ENCODE results near the gene CLMN. TPM values are rescaled to one million over a fixed set of nuclear protein-coding genes. Genes with fewer than 3 reads are reported as not detected.

The CLMN gene
- total and polyA plus RNA-seq, 2 of the 13 experiments (the other 11 are each of a cell fraction or from before 2014, with no cell fraction given) = 15.1 to 16.7 TPM

- TF ChIP-seq IRF2 (CRISPR knock-in tag; IDR thresholded peaks at IDR 0.05) (0 out of 2 replicates have a peak, but pooled peaks have one; percentile 28), IRX3 (CRISPR knock-in tag; IDR thresholded peaks at IDR 0.05; ENCODE audit: borderline replicate concordance, low read depth) (no peak), GATAD2A (CRISPR knock-in tag; IDR thresholded peaks at IDR 0.05) (peak; percentile 60), CREM (IDR thresholded peaks at IDR 0.05) (peak; percentile 29; the same call in 1 of the 2 replicates), CREM (CRISPR knock-in tag; IDR thresholded peaks at IDR 0.05) (no peak), PHF5A (CRISPR knock-in tag; IDR thresholded peaks at IDR 0.05; ENCODE audit: low read depth, unreplicated experiment) (no peak), SOX6 (IDR thresholded peaks at IDR 0.05) (no peak), SOX6 (CRISPR knock-in tag; IDR thresholded peaks at IDR 0.05) (peak; percentile 6; the same call in 1 of the 2 replicates), SIX1 (CRISPR knock-in tag; IDR thresholded peaks at IDR 0.05; ENCODE audit: borderline replicate concordance) (peak; percentile 30; the same call in 1 of the 2 replicates), ZFP91 (CRISPR knock-in tag; IDR thresholded peaks at IDR 0.05; ENCODE audit: borderline replicate concordance) (peak; percentile 40; the same call in 1 of the 2 replicates), ZNF674 (CRISPR knock-in tag; IDR thresholded peaks at IDR 0.05; ENCODE audit: low read depth) (no peak), HDAC6 (IDR thresholded peaks at IDR 0.05; ENCODE audit: low read depth, low read length) (no peak), ZSCAN30 (CRISPR knock-in tag; IDR thresholded peaks at IDR 0.05) (0 out of 2 replicates have a peak, but pooled peaks have one; percentile 49), JUND (CRISPR knock-in tag; IDR thresholded peaks at IDR 0.05) (no peak)
- TF ChIP-seq, protein P1, sequence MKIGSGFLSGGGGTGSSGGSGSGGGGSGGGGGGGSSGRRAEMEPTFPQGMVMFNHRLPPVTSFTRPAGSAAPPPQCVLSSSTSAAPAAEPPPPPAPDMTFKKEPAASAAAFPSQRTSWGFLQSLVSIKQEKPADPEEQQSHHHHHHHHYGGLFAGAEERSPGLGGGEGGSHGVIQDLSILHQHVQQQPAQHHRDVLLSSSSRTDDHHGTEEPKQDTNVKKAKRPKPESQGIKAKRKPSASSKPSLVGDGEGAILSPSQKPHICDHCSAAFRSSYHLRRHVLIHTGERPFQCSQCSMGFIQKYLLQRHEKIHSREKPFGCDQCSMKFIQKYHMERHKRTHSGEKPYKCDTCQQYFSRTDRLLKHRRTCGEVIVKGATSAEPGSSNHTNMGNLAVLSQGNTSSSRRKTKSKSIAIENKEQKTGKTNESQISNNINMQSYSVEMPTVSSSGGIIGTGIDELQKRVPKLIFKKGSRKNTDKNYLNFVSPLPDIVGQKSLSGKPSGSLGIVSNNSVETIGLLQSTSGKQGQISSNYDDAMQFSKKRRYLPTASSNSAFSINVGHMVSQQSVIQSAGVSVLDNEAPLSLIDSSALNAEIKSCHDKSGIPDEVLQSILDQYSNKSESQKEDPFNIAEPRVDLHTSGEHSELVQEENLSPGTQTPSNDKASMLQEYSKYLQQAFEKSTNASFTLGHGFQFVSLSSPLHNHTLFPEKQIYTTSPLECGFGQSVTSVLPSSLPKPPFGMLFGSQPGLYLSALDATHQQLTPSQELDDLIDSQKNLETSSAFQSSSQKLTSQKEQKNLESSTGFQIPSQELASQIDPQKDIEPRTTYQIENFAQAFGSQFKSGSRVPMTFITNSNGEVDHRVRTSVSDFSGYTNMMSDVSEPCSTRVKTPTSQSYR (CRISPR knock-in tag; IDR thresholded peaks at IDR 0.05; ENCODE audit: borderline replicate concordance) = peak; percentile 38
- TF ChIP-seq, protein P2, sequence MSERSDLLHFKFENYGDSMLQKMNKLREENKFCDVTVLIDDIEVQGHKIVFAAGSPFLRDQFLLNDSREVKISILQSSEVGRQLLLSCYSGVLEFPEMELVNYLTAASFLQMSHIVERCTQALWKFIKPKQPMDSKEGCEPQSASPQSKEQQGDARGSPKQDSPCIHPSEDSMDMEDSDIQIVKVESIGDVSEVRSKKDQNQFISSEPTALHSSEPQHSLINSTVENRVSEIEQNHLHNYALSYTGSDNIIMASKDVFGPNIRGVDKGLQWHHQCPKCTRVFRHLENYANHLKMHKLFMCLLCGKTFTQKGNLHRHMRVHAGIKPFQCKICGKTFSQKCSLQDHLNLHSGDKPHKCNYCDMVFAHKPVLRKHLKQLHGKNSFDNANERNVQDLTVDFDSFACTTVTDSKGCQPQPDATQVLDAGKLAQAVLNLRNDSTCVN (CRISPR knock-in tag; IDR thresholded peaks at IDR 0.05; ENCODE audit: borderline replicate concordance) = peak; percentile 95; the same call in 1 of the 2 replicates
- TF ChIP-seq, protein P3, sequence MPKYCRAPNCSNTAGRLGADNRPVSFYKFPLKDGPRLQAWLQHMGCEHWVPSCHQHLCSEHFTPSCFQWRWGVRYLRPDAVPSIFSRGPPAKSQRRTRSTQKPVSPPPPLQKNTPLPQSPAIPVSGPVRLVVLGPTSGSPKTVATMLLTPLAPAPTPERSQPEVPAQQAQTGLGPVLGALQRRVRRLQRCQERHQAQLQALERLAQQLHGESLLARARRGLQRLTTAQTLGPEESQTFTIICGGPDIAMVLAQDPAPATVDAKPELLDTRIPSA (CRISPR knock-in tag; IDR thresholded peaks at IDR 0.05; ENCODE audit: borderline replicate concordance) = no peak
- TF ChIP-seq, protein P4, sequence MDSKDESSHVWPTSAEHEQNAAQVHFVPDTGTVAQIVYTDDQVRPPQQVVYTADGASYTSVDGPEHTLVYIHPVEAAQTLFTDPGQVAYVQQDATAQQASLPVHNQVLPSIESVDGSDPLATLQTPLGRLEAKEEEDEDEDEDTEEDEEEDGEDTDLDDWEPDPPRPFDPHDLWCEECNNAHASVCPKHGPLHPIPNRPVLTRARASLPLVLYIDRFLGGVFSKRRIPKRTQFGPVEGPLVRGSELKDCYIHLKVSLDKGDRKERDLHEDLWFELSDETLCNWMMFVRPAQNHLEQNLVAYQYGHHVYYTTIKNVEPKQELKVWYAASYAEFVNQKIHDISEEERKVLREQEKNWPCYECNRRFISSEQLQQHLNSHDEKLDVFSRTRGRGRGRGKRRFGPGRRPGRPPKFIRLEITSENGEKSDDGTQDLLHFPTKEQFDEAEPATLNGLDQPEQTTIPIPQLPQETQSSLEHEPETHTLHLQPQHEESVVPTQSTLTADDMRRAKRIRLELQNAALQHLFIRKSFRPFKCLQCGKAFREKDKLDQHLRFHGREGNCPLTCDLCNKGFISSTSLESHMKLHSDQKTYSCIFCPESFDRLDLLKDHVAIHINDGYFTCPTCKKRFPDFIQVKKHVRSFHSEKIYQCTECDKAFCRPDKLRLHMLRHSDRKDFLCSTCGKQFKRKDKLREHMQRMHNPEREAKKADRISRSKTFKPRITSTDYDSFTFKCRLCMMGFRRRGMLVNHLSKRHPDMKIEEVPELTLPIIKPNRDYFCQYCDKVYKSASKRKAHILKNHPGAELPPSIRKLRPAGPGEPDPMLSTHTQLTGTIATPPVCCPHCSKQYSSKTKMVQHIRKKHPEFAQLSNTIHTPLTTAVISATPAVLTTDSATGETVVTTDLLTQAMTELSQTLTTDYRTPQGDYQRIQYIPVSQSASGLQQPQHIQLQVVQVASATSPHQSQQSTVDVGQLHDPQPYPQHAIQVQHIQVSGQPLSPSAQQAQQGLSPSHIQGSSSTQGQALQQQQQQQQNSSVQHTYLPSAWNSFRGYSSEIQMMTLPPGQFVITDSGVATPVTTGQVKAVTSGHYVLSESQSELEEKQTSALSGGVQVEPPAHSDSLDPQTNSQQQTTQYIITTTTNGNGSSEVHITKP (CRISPR knock-in tag; IDR thresholded peaks at IDR 0.05; ENCODE audit: low read depth) = no peak
Measured at GRCh38 chr14:95300002-95300696, 19.6 kb downstream of the CLMN start (continued).

All from HepG2 (cell line).